Stimulated activated CD8-positive, alpha-beta memory T cell treated with anti-CD3 and anti-CD28 coated beads, Interleukin-12 subunit alpha, Interleukin-12 subunit beta, amount 100 ng/mL, for 24 hours (primary cell): ENCODE measurements around the gene TRA2B.

Experiments
- DNase-seq: peaks from one replicate; pipeline ENCODE4 v3.0.0-alpha.2; 2020; ENCODE audit errors: extremely low read depth

Gene TRA2B

GRCh38 chr3:185937689-185938374, at the start of gene TRA2B:
TRA2B (minus strand) TSS chr3:185938014; CDS start chr3:185937860, 154 bp downstream.
- peak; percentile 98 for DNase-seq

GRCh38 chr3:185986198-185986777, 48.5 kb upstream of the TRA2B start:
- DNase-seq = no peak

GRCh38 chr3:185984203-185984602, 46.4 kb upstream of the TRA2B start:
- DNase-seq = no peak

GRCh38 chr3:185983495-185984141, 45.8 kb upstream of the TRA2B start:
- DNase-seq = no peak

- no peak for DNase-seq
Observed at GRCh38 chr3:185982632-185983031, 44.8 kb upstream of the TRA2B start.

- no peak for DNase-seq
Observed at GRCh38 chr3:185981621-185982020, 43.8 kb upstream of the TRA2B start.

- no peak for DNase-seq
Observed at GRCh38 chr3:185979721-185980121, 41.9 kb upstream of the TRA2B start.

GRCh38 chr3:185978516-185978915, 40.7 kb upstream of the TRA2B start:
- no peak for DNase-seq

GRCh38 chr3:185977679-185978040, 39.8 kb upstream of the TRA2B start:
- no peak for DNase-seq

GRCh38 chr3:185976977-185977678, 39.3 kb upstream of the TRA2B start:
- DNase-seq = peak; percentile 57

GRCh38 chr3:185976100-185976499, 38.3 kb upstream of the TRA2B start:
- DNase-seq = no peak

GRCh38 chr3:185971579-185971978, 33.8 kb upstream of the TRA2B start:
- DNase-seq = no peak

GRCh38 chr3:185968168-185968567, 30.4 kb upstream of the TRA2B start:
- no peak for DNase-seq

- DNase-seq = no peak
Observed at GRCh38 chr3:185966655-185967054, 28.8 kb upstream of the TRA2B start.

GRCh38 chr3:185965496-185965895, 27.7 kb upstream of the TRA2B start:
- no peak for DNase-seq

GRCh38 chr3:185961675-185962232, 23.9 kb upstream of the TRA2B start:
- DNase-seq = no peak

- DNase-seq = no peak
Observed at GRCh38 chr3:185960522-185961288, 22.9 kb upstream of the TRA2B start.

- no peak for DNase-seq
Observed at GRCh38 chr3:185959609-185960521, 22.1 kb upstream of the TRA2B start.

- DNase-seq = no peak
Observed at GRCh38 chr3:185958626-185959025, 20.8 kb upstream of the TRA2B start.

GRCh38 chr3:185956244-185956643, 18.4 kb upstream of the TRA2B start:
- DNase-seq = no peak

GRCh38 chr3:185954366-185954723, 16.5 kb upstream of the TRA2B start:
- no peak for DNase-seq
